ENCODE data around the gene CCL16. TPM values are rescaled to one million over a fixed set of nuclear protein-coding genes. Genes with fewer than 3 reads are reported as not detected.

The CCL16 gene
- polyA plus RNA-seq, 1 donor from 2014 or later, result not detected

- no peak for TF ChIP-seq RAD21 (conservative IDR thresholded peaks at IDR 0.05)
- no peak for TF ChIP-seq REST (IDR thresholded peaks at IDR 0.05; ENCODE audit: borderline replicate concordance)
- TF ChIP-seq TAF1 (IDR thresholded peaks at IDR 0.05; ENCODE audit: low read depth), result no peak
- TF ChIP-seq POLR2AphosphoS5 (IDR thresholded peaks at IDR 0.05), result no peak
- TF ChIP-seq EZH2 (IDR thresholded peaks at IDR 0.05; ENCODE audit: borderline replicate concordance, insufficient read depth, low read length, poor library complexity, severe bottlenecking), result no peak
- TF ChIP-seq MXI1 (conservative IDR thresholded peaks at IDR 0.05; ENCODE audit: poor library complexity, severe bottlenecking), result no peak
- TF ChIP-seq EP300 (conservative IDR thresholded peaks at IDR 0.05; ENCODE audit: poor library complexity, severe bottlenecking), result no peak
- TF ChIP-seq CTCF (IDR thresholded peaks at IDR 0.05; ENCODE audit: poor library complexity, severe bottlenecking), result no peak
- no peak for TF ChIP-seq SMC3 (conservative IDR thresholded peaks at IDR 0.05; ENCODE audit: poor library complexity)
- H3K27ac ChIP-seq (ENCODE audit: low read length), result no peak overlapping the region
- H3K4me2 ChIP-seq (ENCODE audit: low read length), result no peak overlapping the region
- H3K4me3 ChIP-seq (ENCODE audit: low read length), result no peak overlapping the region
- no peaks in the 10 kb centered on the region for H3K79me2 ChIP-seq (replicated peaks; ENCODE audit: insufficient read depth, low read length)
- H3K27me3 ChIP-seq (ENCODE audit: insufficient read depth, low read depth, low read length), result no peaks in the 10 kb centered on the region
- H3K9ac ChIP-seq (ENCODE audit: low read length), result no peak overlapping the region
- H4K20me1 ChIP-seq (ENCODE audit: insufficient read depth), result no peaks in the 10 kb centered on the region
- H3F3A ChIP-seq (ENCODE audit: insufficient read depth, low read length, poor library complexity, severe bottlenecking), result no peaks in the 10 kb centered on the region
- H3K9me2 ChIP-seq (ENCODE audit: insufficient read depth, low read length), result no peaks in the 10 kb centered on the region
- no peaks in the 10 kb centered on the region for H3K9me3 ChIP-seq (ENCODE audit: low read length)
- no peak overlapping the region for H2AFZ ChIP-seq (ENCODE audit: low read depth, low read length)
- no peaks in the 10 kb centered on the region for H3K36me3 ChIP-seq (ENCODE audit: insufficient read depth, low read length)
Measured at GRCh38 chr17:36014946-36015345, 33.6 kb upstream of the CCL16 start.

- no peaks in the 10 kb centered on the region for H4K20me1 ChIP-seq (ENCODE audit: insufficient read depth)
- no peaks in the 10 kb centered on the region for H3K27me3 ChIP-seq (ENCODE audit: insufficient read depth, low read depth, low read length)
- H3K9me3 ChIP-seq (ENCODE audit: low read length), result no peaks in the 10 kb centered on the region
- no peak overlapping the region for H3K4me3 ChIP-seq (ENCODE audit: low read length)
- no peak overlapping the region for H3K27ac ChIP-seq (ENCODE audit: low read length)
- no peaks in the 10 kb centered on the region for H3K9me2 ChIP-seq (ENCODE audit: insufficient read depth, low read length)
- H3F3A ChIP-seq (ENCODE audit: insufficient read depth, low read length, poor library complexity, severe bottlenecking), result no peaks in the 10 kb centered on the region
- no peaks in the 10 kb centered on the region for H3K36me3 ChIP-seq (ENCODE audit: insufficient read depth, low read length)
- no peaks in the 10 kb centered on the region for H3K79me2 ChIP-seq (replicated peaks; ENCODE audit: insufficient read depth, low read length)
- no peak overlapping the region for H2AFZ ChIP-seq (ENCODE audit: low read depth, low read length)
- H3K4me2 ChIP-seq (ENCODE audit: low read length), result no peak overlapping the region
- H3K9ac ChIP-seq (ENCODE audit: low read length), result no peak overlapping the region
- no peak for TF ChIP-seq EZH2 (IDR thresholded peaks at IDR 0.05; ENCODE audit: borderline replicate concordance, insufficient read depth, low read length, poor library complexity, severe bottlenecking)
- TF ChIP-seq MXI1 (conservative IDR thresholded peaks at IDR 0.05; ENCODE audit: poor library complexity, severe bottlenecking), result no peak
- TF ChIP-seq POLR2AphosphoS5 (IDR thresholded peaks at IDR 0.05), result no peak
- TF ChIP-seq SMC3 (conservative IDR thresholded peaks at IDR 0.05; ENCODE audit: poor library complexity), result no peak
- TF ChIP-seq CTCF (IDR thresholded peaks at IDR 0.05; ENCODE audit: poor library complexity, severe bottlenecking), result no peak
- TF ChIP-seq REST (IDR thresholded peaks at IDR 0.05; ENCODE audit: borderline replicate concordance), result no peak
- no peak for TF ChIP-seq EP300 (conservative IDR thresholded peaks at IDR 0.05; ENCODE audit: poor library complexity, severe bottlenecking)
- no peak for TF ChIP-seq TAF1 (IDR thresholded peaks at IDR 0.05; ENCODE audit: low read depth)
- no peak for TF ChIP-seq RAD21 (conservative IDR thresholded peaks at IDR 0.05)
Measured at GRCh38 chr17:36011201-36011600, 29.9 kb upstream of the CCL16 start.
